ENCODE measurements around the gene TPSAB1.
"Not testable (repeated sequence)": the region's sequence is repeated elsewhere in the genome, so short reads cannot be mapped to it uniquely, and the experiment has no call there.

Gene TPSAB1

DNA sequence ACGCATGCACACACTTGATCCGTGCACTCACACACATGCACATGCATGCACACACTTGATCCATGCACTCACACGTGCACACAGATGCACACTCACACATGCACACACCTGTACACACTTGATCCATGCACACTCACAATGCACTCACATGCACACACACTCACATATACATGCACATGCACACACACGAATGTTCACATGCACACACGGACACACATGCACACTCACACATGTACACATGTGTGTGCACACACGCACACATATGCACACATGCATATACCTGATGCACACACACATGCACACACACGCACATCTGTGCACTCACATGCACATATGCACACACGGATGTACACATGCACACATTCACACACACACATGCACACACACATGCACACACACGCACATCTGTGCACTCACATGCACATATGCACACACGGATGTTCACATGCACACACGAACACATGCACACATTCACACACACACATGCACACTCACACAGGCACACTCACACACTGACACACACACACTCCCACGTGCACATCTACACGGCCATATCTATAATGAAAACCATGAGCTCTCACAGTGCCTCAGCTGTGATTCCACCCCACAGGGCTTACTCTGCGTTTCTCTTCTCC, 7.5 kb downstream of the TPSAB1 start:
- DNase-seq (ENCODE audit: low spot score): not testable (repeated sequence)

DNA sequence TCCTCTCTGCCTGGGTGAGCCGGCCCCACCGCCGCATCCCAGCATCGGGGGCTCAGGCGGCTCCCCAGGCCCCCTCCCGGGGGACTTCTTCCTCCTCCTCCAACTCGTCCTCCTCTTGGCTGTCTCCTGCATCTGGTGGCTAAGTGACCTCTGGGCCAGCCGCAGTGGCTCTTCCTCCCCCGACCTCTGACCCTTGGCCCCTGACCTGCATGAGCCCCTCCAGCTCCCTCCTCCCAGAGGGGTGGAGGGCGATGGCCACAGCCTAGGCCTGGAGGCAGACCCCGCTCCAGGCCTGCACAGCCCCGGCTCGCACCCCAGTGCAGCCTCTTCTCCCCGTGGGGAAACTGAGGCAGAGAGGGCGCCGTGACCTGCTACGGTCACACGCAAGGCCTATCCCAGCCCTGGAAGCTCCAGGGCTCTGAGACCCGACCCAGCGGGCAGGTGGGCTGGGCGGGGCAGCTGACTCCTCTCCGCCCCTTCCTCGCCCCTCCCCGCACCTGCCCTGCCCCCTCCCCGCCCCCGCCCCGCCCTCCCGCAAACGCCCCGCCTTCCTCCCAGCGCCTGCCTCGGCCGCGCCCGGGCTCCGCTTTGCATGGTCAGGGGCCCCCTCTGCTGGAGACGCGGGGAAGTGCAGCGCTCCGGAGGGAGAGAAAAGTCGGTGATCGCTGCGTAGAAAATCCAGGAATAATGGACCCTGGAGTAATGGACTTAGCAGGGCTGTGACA, 8.7 kb downstream of the TPSAB1 start:
- DNase-seq (ENCODE audit: low spot score): not testable (repeated sequence)

DNA sequence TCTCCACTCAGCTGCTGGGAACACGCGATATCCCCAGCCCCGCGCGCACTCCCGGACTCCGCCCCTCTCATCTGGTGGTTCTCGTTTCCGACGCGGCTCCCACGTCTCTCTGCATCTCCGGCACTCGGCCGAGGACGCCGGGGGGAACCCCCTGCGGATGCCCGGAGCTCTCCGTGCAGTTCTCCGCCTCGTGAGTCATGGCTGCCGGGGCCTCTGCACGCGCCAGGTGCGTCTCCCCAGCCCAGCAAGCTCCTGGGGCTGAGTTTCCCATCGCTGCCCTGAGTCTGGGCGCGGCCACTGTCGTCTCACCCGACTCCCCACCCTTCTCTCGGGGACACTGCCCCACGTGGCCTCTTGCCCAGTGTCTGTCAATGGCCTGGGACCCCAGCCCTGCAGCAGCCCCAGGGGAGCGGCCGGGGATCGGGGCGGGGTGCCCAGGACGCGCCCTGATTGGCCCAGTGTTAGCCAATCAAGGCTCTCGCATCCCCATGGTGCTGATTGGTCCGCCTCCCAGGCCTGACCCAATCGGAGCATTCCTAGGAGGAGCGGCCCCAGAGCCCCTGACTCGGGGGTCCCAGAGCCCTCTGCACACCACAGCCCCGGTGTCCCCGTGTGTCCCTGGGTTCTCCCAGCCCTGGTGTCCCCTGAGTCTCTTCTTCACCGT, 13.3 kb downstream of the TPSAB1 start:
- not testable (repeated sequence) for DNase-seq (ENCODE audit: low spot score)

DNA sequence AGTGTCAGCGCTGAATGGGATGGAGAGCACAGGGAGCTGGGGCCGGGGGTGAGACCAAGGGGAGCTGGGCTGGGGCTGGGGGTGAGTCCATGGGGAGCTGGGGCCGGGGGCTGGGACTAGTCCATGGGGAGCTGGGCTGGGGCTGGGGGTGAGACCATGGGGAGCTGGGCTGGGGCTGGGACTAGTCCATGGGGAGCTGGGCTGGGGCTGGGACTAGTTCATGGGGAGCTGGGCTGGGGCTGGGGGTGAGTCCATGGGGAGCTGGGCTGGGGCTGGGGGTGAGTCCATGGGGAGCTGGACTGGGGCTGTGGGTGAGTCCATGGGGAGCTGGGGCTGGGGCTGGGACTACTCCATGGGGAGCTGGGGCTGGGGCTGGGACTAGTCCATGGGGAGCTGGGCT, 14.3 kb downstream of the TPSAB1 start:
- DNase-seq (ENCODE audit: low spot score): not testable (repeated sequence)

DNA sequence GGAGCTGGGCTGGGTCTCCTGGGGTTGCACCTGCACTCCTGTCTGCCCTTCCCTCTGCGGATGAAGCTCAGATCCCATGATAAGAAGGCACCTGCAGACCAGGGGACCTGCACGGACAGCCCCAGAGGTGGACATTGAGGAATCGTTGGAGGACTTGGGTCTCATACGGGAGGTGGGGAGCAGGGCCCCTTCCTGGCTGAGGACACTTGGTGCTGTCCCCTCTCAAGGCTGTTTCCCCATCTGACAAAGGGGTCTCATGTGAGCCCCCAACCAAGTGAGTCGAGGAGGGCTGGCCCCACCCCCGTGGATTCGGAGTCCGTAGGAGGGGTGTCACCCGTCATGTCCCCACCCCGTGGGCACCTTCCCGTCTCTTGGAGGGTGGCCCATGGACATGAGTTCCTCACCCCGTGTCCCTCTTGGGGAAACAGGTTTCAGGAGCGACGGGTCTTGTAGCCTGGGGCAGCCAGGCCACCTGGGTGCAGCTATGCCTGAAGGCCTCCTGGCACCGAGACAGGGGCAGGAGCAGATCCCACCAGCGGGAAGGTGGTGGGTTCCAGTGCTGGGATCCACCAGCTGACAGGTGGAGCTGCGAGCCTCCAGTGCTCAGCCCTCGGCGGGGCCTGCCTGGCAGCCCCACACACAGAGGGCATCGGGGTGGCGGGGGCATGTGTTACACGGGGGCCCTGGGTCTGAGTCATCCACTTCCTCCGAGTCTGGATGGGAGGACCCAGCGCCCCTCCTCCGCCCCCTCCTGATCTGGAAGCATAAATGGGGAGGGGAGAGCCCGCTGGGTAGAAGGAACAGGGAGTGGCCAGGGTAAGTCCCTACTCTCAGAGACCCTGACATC, 15.0 kb downstream of the TPSAB1 start, which contains the start of gene TPSD1:
TSS of gene TPSD1 (plus strand) at position 794 of the 847 bp plus-strand sequence. CDS start 212 bp downstream, outside the sequence.
- not testable (repeated sequence) for DNase-seq (ENCODE audit: low spot score)

DNA sequence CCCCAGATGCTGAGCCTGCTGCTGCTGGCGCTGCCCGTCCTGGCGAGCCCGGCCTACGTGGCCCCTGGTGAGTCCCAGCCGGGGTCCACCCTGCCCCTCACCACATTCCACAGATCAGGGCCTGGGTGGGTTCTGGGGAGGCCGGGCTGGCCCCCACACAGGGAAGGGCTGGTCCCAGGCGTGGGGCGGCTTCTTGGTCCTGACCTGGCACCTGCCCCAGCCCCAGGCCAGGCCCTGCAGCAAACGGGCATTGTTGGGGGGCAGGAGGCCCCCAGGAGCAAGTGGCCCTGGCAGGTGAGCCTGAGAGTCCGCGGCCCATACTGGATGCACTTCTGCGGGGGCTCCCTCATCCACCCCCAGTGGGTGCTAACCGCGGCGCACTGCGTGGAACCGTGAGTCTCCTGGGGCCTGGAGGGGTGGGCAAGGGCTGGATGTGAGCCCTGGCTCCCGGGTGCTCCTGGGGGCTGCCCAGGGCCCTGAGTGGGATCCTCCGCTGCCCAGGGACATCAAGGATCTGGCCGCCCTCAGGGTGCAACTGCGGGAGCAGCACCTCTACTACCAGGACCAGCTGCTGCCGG, 15.9 kb downstream of the TPSAB1 start:
- not testable (repeated sequence) for DNase-seq (ENCODE audit: low spot score)

DNA sequence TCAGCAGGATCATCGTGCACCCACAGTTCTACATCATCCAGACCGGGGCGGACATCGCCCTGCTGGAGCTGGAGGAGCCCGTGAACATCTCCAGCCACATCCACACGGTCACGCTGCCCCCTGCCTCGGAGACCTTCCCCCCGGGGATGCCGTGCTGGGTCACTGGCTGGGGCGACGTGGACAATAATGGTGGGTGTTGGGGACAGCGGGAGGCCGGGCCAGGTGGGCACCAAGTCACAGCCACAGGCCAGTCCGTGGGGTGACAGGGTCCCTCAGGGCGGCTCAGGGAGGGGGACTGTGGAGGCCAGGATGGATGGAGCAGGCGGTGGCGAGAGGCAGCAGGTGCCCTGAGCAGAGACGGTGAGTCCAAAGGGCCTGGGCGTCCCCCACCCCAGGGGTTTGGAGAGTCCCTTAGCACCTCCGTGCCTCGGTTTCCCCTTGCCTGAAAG, 16.4 kb downstream of the TPSAB1 start:
- no peak for DNase-seq (ENCODE audit: low spot score)

DNA sequence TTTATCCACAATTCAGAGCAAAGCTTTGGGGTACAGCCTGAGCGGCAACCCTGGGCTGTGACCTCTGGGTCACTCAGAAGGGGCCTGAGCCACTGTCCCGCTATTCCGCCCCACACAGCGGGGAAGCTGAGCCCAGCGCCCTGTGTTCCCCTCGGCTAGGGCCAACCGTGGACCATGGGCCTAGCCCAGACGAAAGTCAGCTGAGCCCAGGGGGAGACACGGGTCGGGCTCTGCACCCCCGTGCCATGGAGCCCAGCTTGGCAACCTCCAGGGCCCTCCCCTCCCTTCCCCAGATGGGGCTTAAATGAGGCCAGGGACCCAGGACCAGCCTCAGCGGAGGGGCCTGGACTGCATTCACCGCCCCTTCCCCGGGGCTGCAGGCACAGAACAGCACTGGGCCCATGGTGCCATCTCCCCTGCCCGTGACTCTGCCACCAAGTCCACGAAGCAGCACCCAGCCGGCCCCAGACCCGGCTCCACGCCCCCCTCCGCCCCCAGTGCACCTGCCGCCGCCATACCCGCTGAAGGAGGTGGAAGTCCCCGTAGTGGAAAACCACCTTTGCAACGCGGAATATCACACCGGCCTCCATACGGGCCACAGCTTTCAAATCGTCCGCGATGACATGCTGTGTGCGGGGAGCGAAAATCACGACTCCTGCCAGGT, 17.2 kb downstream of the TPSAB1 start:
- peak; percentile 55 for DNase-seq (ENCODE audit: low spot score)

DNA sequence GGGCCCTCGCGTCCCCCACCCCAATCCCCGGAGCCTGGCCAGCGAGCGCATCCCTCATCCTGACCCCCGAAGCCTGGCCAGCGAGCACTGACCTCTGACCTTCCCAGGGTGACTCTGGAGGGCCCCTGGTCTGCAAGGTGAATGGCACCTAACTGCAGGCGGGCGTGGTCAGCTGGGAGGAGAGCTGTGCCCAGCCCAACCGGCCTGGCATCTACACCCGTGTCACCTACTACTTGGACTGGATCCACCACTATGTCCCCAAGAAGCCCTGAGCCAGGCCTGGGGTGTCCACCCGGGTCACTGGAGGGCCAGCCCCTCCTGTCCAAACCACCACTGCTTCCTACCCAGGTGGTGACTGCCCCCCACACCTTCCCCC, 17.7 kb downstream of the TPSAB1 start:
- peak; percentile 65 for DNase-seq (ENCODE audit: low spot score)

DNA sequence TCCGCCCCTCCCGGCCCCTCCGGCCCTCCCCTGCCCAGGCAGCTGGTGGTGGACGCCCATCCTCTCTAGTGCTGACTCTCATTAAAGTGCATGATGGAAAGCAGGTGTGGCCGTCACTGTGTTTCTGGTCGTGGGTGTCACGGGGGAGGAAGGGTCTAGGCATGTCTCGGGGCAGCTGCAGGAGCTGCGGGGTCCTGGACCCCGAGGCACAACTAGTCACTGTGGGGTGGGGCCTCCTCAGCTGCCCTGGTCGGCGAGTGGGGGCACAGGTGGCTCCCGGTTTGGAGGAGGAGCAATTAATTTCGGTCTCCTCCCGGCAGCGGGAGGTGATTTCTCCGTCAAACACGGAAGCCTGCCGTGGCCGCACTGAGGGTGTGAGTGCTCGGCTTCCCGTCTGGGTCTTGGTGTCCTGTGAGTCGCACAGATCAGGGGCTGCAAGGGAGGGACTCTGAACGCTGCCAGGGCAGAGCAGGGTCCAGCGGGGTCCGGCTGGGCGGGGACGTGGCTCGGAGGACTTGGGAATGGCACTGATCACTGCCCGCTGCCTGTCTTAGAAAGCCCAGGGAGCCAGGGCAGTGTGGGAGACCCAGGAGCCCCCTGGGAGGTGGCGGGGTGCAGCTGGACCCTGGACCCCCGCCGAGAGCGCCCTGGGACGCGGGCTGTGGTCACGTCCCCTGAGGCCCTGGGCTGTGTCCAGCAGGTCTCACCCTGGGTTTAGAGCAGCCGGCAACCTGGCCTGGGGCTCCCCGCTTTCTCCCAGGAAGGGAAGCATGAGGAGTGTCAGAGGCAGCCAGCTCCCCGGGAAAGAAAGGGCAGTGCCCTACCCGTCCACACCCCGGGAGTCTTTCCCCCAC, 18.6 kb downstream of the TPSAB1 start:
- no peak for DNase-seq (ENCODE audit: low spot score)

DNA sequence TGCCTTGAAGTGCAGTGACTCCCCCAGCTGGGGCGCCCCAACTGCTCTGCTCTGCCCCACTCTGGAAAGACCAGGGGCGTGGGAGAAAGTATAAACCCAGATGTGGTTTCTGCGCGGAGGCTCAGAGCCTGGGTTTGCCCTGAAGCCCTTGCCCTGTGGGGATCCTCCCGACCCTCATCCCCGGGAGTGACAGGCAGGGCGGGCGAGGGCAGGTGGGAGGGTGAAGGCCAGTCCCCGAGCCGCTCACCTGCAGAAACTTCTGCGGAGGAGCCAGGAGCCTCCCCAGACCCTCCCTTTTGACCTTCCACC, 19.2 kb downstream of the TPSAB1 start:
- no peak for DNase-seq (ENCODE audit: low spot score)

DNA sequence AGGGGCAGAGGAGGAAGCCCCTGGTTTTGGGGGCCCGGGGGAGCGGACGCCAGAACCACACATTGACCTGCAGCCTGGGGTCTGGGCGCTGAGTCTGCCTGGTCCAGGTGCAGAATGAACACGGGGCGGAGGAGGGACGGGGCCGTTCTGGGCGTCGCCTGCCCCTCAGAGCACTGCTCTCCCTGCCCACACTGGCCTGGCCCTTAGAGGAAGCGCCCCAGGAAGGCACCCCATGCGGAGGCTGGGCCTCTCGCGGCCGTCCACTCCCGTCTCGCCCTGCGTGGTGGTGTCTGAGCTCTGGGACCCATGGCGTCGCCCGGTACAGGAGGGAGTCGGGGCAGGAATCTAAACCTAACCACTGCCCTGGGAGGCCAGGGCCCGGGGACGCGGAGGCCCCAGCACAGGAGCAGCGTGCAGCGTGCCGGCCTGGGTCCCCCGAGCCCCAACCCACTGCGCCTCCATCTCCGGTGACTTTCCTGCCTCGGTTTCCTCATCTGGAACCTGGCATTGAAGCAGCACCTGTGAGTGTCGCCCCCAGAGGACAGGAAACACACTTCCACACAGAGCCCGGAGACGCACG, 19.7 kb downstream of the TPSAB1 start:
- DNase-seq (ENCODE audit: low spot score): peak; percentile 60

DNA sequence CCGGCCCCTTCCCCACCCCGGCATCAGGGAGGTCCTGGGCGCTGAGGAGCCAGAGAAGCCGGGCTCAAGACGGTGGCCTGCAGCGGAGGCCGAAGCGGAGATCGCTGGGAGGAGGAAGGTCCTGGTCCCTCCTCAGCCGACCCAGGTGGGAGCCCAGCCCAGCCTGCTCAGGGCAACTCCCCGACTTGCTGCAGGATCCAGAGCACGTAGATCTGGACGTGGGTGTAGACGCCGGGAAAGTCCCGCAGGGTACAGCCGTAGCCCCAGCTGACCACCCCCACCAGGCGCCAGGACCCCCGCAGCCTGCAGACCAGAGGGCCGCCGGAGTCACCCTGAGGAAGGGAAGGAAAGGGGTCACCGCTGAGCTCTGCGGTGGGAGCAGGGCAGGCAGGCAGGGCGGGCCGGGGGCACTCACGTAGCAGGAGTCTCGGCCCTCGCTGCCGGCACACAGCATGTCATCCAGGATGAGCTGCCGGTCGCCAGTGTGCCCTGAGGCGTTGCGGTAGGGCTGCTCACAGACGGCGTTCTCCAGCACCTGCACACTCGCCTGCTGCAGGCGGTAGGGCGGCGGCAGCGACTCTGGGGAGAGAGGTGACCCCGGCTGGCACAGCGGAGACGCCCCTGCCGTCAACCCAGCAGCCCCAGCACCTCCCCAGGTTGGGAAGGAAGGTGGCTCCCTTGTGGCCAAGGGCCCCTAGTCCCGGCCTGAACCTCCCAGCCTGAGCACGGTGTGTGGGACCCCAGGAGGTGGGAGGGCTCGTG, 20.8 kb downstream of the TPSAB1 start:
- peak; percentile 60 for DNase-seq (ENCODE audit: low spot score)

DNA sequence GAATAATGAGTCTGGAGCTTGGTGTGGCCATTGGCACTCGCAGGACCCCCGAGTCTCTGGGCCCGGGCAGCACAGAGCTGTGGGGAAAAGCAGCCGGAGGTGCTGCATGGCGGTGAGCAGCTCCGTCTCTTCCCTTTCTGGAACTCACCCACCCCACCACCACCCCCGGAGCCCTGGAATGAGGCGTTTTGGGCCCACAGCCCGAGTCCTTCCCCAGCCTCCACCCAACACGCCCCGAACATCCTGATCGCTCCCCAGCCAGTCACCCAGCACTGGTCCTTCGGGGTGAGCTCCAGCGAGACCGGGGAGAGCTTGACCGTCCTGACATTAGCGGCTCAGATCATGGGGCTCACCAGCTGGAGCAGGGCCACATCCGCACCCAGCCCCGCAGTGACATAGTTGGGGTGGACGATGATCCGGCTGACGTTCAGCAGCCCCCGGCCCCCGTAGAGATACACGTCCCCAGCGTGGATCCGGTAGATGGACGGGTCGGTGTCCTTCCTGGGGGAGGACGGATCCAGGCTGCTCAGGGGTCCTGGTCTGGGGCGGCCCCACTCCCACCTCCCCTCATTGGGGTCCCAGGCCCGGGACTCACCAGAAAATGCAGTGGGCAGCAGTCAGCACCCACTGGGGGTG, 21.8 kb downstream of the TPSAB1 start:
- DNase-seq (ENCODE audit: low spot score): no peak

DNA sequence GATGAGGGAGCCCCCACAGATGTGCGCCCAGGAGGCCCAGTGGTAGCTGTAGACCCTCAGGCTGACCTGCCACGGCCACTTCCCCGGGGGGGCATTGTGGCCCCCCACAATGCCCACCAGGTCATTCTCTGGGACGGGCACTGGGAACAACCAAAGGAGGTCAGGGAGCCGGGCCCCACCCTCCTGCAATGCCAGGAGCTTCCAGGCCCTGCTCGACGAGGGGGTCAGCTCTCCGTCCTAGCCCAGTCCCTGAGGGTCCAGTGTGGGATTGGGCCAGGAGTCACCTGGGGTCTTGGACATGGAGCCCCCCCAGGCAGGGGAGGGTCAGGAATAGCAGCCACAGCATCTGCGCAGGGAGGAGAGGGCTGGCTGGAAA, 22.3 kb downstream of the TPSAB1 start:
- no peak for DNase-seq (ENCODE audit: low spot score)

DNA sequence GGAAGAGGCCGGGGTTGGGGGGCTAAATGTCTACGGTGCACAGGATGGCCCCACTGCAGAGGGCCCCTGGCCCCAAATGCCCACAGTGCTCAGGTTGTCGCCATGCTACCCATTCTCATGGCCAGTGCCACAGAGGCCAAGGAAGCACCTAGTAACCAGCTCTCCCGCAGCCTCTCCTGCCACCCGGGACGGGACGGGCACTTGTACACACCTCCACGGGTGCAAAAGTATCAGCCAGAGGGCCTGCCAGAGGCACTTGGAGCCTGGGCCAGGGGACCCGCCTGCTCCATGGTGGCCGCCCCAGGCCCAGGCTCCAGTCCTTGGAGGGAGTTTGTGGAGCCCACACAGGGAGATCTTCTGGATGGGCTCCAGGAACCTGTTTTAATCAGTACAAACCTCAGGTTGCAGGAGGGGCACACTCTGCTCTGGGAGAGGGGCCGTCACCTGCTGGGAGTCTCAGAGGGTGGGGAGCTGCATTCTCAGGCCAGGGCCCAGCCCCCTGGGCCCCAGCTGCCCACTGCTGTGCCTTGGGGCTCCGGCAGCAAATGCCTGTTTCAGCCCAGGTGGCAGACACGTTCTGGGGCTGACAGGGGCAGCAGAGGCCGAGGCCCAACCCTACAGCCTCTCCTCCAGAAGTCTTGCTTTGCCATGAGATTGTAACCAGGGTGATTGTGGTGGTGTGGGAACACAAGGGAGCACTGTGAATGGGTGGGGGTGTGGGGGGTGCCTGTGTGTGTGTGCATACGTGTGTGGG, 23.3 kb downstream of the TPSAB1 start:
- no peak for DNase-seq (ENCODE audit: low spot score)

DNA sequence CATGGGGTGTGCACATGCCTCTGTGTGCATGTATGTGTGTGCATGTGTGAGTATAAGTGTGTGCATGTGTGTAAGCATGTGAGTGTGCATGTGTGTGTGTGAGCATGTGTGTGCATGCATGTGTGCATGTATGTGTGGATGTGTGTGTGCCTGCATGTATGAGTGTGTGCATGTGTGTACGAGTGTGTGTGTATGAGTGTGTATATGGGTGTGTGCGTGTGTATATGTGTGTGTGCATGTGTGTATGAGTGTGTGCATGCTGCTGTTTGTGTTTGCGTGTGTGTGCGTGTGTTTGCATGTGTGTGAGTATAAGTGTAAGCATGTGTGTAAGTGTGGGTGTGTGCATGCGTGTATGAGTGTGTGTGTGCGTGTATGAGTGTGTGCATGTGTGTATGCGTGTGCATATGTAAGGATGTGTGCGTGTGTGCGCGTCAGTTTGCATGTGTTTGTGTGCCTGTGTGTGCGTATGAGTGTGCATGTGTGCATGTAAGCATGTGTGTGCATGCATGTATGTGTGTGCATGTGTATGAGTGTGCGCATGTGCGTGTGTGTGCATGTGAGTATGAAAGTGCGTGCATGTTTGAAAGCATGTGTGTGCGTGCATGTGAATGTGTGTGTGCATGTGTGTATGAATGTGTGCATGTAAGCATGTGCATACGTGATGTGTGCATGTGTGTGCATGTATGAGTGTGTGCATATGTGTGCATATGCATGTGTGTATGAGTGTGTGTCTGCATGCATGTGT, 24.0 kb downstream of the TPSAB1 start:
- no peak for DNase-seq (ENCODE audit: low spot score)
